MG63 (cell line): ENCODE measurements around the gene EIF4H. TPM values are rescaled to one million over a fixed set of nuclear protein-coding genes. Genes with fewer than 3 reads are reported as not detected.

Experiments
- DNase-seq: peaks from one replicate; pipeline ENCODE4 v3.0.0-alpha.2; 2020
- H3K27me3 ChIP-seq: fragments of 250-450 bp; sonication (Bioruptor Pico); 2 replicates; pipeline ENCODE4 v1.5.1; 2020; ENCODE audit warnings: mild to moderate bottlenecking, moderate library complexity
- H3K36me3 ChIP-seq: fragments of 250-450 bp; sonication (Bioruptor Pico); 2 replicates; pipeline ENCODE4 v1.5.1; 2020; ENCODE audit warnings: mild to moderate bottlenecking, moderate library complexity
- H3K4me3 ChIP-seq: fragments of 250-450 bp; sonication (Bioruptor Pico); 2 replicates; pipeline ENCODE4 v1.5.1; 2020; ENCODE audit warnings: mild to moderate bottlenecking, moderate library complexity
- H3K9me3 ChIP-seq: fragments of 250-450 bp; sonication (Bioruptor Pico); 2 replicates; pipeline ENCODE4 v1.5.1; 2020; ENCODE audit warnings: mild to moderate bottlenecking, moderate library complexity
- total RNA-seq: library from RNA; depleted of rRNA; stranded (reverse); fragments of >200 nt; shearing (Covaris generic); gene quantifications from 2 replicates; pipeline ENCODE4 v1.2.3, GENCODE V29; 2014; ENCODE audit warnings: low replicate concordance; rRNA removed

EIF4H gene
- 300 and 364 TPM in 2 replicates for total RNA-seq

- peak; percentile 87 for DNase-seq
- H3K36me3 ChIP-seq, result peaks cover 26% of the 10 kb centered on the region
- H3K27me3 ChIP-seq, result no peaks in the 10 kb centered on the region
- no peaks in the 10 kb centered on the region for H3K9me3 ChIP-seq
- peak within 1 kb of the TSS; percentile 79 for H3K4me3 ChIP-seq
These were observed at the start of gene EIF4H for GRCh38 chr7:74173866-74174605. EIF4H (plus strand) TSS chr7:74174356; CDS start chr7:74174384, 28 bp downstream.

- Histone ChIP-seq H3K4me3 (no peak overlapping the region), H3K36me3 (no peaks in the 10 kb centered on the region), H3K27me3 (no peaks in the 10 kb centered on the region), H3K9me3 (no peaks in the 10 kb centered on the region)
- DNase-seq, result no peak
These were observed 47.8 kb upstream of the EIF4H start for GRCh38 chr7:74126220-74126880.

- Histone ChIP-seq H3K4me3 (no peak overlapping the region), H3K36me3 (no peaks in the 10 kb centered on the region), H3K27me3 (no peaks in the 10 kb centered on the region), H3K9me3 (no peaks in the 10 kb centered on the region)
- no peak for DNase-seq
These were observed 44.3 kb upstream of the EIF4H start for GRCh38 chr7:74129887-74130286.

- Histone ChIP-seq H3K27me3 (no peaks in the 10 kb centered on the region), H3K4me3 (no peak overlapping the region), H3K9me3 (no peaks in the 10 kb centered on the region), H3K36me3 (no peaks in the 10 kb centered on the region)
- DNase-seq, result no peak
These were observed 43.6 kb upstream of the EIF4H start for GRCh38 chr7:74130518-74130917.

GRCh38 chr7:74134117-74134620 lies 40.0 kb upstream of the EIF4H start:
- no peaks in the 10 kb centered on the region for H3K36me3 ChIP-seq
- no peak overlapping the region for H3K4me3 ChIP-seq
- no peak for DNase-seq
- no peaks in the 10 kb centered on the region for H3K27me3 ChIP-seq
- H3K9me3 ChIP-seq, result no peaks in the 10 kb centered on the region

- H3K27me3 ChIP-seq, result no peaks in the 10 kb centered on the region
- no peak for DNase-seq
- no peaks in the 10 kb centered on the region for H3K36me3 ChIP-seq
- H3K4me3 ChIP-seq, result no peak overlapping the region
- H3K9me3 ChIP-seq, result no peaks in the 10 kb centered on the region
These were observed 35.8 kb upstream of the EIF4H start for GRCh38 chr7:74138334-74138867.

- Histone ChIP-seq H3K36me3 (no peaks in the 10 kb centered on the region), H3K9me3 (no peaks in the 10 kb centered on the region), H3K4me3 (no peak overlapping the region), H3K27me3 (no peaks in the 10 kb centered on the region)
- no peak for DNase-seq
These were observed 35.0 kb upstream of the EIF4H start for GRCh38 chr7:74138945-74139843.

GRCh38 chr7:74141705-74142104 lies 32.5 kb upstream of the EIF4H start:
- Histone ChIP-seq H3K36me3 (no peaks in the 10 kb centered on the region), H3K27me3 (no peaks in the 10 kb centered on the region), H3K4me3 (no peak overlapping the region), H3K9me3 (no peaks in the 10 kb centered on the region)
- no peak for DNase-seq

- no peaks in the 10 kb centered on the region for H3K36me3 ChIP-seq
- no peak overlapping the region for H3K4me3 ChIP-seq
These were observed 30.8 kb upstream of the EIF4H start for GRCh38 chr7:74143383-74143782.

GRCh38 chr7:74148491-74148890 lies 25.7 kb upstream of the EIF4H start:
- H3K27me3 ChIP-seq, result no peaks in the 10 kb centered on the region
- H3K4me3 ChIP-seq, result no peak overlapping the region
- H3K36me3 ChIP-seq, result no peaks in the 10 kb centered on the region
- no peak for DNase-seq
- H3K9me3 ChIP-seq, result no peaks in the 10 kb centered on the region

More at GRCh38 chr7:74143383-74143782, 30.8 kb upstream of the EIF4H start:
- DNase-seq, result no peak
- Histone ChIP-seq H3K27me3 (no peaks in the 10 kb centered on the region), H3K9me3 (no peaks in the 10 kb centered on the region)

- H3K9me3 ChIP-seq, result no peaks in the 10 kb centered on the region
- no peak overlapping the region for H3K4me3 ChIP-seq
- no peaks in the 10 kb centered on the region for H3K27me3 ChIP-seq
- H3K36me3 ChIP-seq, result no peaks in the 10 kb centered on the region
- DNase-seq, result no peak
These were observed 25.1 kb upstream of the EIF4H start for GRCh38 chr7:74149071-74149470.

- Histone ChIP-seq H3K36me3 (no peaks in the 10 kb centered on the region), H3K27me3 (no peaks in the 10 kb centered on the region), H3K4me3 (no peak overlapping the region), H3K9me3 (no peaks in the 10 kb centered on the region)
- no peak for DNase-seq
These were observed 24.6 kb upstream of the EIF4H start for GRCh38 chr7:74149603-74150002.

GRCh38 chr7:74153736-74154135 lies 20.4 kb upstream of the EIF4H start:
- H3K36me3 ChIP-seq, result no peaks in the 10 kb centered on the region
- no peaks in the 10 kb centered on the region for H3K27me3 ChIP-seq
- H3K4me3 ChIP-seq, result no peak overlapping the region
- H3K9me3 ChIP-seq, result no peaks in the 10 kb centered on the region
- DNase-seq, result peak; percentile 8

GRCh38 chr7:74155810-74156395 lies 18.3 kb upstream of the EIF4H start:
- no peak for DNase-seq
- Histone ChIP-seq H3K9me3 (no peaks in the 10 kb centered on the region), H3K36me3 (no peaks in the 10 kb centered on the region), H3K27me3 (no peaks in the 10 kb centered on the region), H3K4me3 (no peak overlapping the region)

- no peak overlapping the region for H3K4me3 ChIP-seq
These were observed 16.6 kb upstream of the EIF4H start for GRCh38 chr7:74157605-74158004.

GRCh38 chr7:74164985-74165456 lies 9.1 kb upstream of the EIF4H start:
- H3K4me3 ChIP-seq, result no peak overlapping the region
- no peak for DNase-seq
- H3K27me3 ChIP-seq, result no peaks in the 10 kb centered on the region
- H3K36me3 ChIP-seq, result no peaks in the 10 kb centered on the region
- no peaks in the 10 kb centered on the region for H3K9me3 ChIP-seq

More at GRCh38 chr7:74157605-74158004, 16.6 kb upstream of the EIF4H start:
- DNase-seq, result no peak
- Histone ChIP-seq H3K9me3 (no peaks in the 10 kb centered on the region), H3K36me3 (no peaks in the 10 kb centered on the region), H3K27me3 (no peaks in the 10 kb centered on the region)
